Dedifferentiated amniotic fluid mesenchymal stem cell (primary cell): Measurements from ENCODE around the gene HAUS3.

ENCODE experiments used
- DNase-seq: peaks from one replicate; pipeline ENCODE4 v3.0.0-alpha.2; 2016; ENCODE audit errors: extremely low spot score

The HAUS3 gene

DNA sequence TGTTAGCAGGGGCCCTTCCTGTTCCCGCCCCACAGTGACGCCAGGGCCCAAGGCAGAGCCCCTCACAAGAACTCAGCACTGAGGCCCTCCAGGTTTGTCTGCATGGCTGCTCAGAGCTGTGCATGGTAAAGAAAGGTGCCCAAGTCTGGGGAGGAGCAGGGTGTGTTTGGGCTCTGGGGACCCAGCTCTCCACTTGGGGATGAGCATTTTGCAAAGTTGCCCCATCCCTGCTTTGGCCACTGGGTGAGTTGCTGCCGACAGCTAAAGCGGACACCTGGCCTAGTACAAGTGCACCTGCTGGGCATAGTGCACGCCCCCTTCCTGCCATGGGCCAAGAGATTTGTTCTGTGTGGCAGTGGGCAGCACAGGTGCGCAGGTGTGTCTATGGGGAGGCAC lies 22.0 kb upstream of the HAUS3 start:
- no peak for DNase-seq

DNA sequence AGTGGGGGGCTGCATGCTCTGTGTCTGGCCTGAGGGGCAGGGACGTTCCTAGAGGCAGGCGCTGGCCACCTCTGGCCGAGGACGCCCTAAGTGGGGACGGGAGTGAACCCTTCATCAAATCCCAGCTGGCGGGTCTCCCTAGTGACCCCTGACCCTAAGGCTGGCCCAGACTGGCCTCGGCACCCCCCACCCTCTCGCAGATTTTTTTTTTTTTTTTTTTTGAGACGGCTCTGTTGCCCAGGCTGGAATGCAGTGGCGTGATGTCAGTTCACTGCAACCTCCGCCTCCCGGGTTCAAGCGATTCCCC lies 21.0 kb upstream of the HAUS3 start:
- no peak for DNase-seq

DNA sequence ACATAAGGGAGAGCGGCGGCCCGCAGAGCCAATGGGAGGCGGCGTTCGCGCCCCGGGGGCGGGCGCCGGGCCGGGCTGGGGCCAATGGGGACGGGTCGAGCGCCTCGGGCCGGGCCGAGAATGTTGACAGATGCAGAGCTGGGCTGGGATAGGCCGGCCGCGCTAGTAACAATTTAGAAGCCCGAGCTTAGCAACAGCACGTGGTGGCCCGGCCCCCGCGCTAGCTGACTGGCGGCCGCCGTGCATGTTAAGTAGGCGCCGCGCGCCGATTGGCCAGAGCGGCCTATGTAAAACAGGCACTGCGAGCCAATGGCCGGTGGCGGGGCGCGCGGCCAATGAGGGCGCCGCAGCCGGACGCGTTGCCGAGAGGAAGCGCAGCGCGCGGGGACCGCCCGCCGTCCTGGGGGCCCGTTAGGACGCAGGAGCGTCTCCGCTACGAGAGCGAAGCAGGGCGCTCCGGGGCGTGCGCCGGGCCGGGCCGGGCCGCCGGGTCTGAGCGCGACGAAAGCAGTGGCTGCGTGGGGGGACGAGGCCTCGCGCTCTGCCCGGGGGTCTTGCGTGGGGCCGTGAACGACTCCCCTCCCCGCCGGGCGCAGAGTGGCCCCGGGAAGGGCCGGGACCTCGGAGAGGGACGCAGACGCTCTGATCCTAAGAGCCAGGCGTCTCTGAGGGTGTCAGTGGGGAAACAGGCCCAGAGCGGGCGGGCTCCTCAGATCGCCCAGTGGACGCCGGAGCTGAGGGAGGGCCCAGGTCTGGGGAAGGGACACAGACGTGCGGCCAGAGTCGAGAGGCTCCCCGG lies 20.4 kb upstream of the HAUS3 start:
- peak; percentile 99 for DNase-seq

DNA sequence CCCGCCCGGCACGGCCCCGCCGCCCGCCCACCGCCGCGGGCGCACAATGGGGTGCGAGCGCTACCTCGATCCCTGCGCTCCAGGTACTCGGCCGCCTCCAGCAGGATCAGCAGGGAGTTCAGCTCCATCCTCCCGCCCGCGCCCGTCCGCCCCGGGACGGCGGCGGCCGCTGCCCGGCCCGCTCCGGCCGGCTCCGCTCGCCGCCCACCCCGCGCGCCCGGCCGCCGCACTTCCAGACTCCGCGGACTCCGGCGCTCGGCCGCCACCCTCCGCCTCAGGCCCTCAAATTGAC lies 19.9 kb upstream of the HAUS3 start, which contains the start of gene MXD4:
Gene MXD4, minus strand, starts transcription at position 257 of the 292 bp plus-strand sequence. Its CDS starts 129 bp downstream, at position 128.
- DNase-seq: no peak

DNA sequence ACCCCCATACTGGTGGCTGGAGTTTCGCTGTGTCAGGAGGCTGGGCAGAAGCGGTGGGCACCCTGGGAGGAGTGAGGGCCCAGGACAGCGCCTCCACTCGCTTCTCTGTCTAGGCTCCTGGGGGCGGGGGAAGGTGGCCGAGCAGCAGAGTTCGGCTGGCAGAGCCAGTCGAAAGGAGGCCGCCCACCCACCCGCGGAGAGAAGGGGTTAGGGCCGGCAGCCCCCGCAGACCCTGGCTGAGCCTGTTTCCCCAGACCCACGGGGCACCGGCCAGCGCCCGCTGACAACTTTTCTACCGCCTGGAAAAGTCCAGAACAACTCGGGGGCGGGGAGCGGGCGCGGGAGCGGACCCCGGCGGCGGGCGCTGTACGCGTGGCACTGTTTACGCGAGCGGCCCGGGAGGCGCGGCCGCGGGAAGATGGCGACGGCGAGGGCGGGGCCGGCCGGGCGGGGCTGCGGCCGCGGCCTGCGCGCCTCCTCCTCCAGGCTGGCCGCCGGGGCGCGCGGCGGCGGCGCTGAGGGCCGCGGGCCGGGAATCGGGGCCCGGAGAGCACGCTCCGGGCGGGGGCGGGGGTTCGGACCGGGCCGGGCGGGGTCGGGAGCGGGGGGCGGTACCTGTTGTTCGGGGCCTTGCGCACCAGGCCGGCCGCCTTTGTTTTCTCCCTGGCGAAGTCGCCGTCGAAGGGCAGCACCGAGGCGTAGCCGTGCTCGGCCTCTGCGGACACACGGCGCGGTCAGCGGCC lies 19.4 kb upstream of the HAUS3 start:
- peak; percentile 22 for DNase-seq

DNA sequence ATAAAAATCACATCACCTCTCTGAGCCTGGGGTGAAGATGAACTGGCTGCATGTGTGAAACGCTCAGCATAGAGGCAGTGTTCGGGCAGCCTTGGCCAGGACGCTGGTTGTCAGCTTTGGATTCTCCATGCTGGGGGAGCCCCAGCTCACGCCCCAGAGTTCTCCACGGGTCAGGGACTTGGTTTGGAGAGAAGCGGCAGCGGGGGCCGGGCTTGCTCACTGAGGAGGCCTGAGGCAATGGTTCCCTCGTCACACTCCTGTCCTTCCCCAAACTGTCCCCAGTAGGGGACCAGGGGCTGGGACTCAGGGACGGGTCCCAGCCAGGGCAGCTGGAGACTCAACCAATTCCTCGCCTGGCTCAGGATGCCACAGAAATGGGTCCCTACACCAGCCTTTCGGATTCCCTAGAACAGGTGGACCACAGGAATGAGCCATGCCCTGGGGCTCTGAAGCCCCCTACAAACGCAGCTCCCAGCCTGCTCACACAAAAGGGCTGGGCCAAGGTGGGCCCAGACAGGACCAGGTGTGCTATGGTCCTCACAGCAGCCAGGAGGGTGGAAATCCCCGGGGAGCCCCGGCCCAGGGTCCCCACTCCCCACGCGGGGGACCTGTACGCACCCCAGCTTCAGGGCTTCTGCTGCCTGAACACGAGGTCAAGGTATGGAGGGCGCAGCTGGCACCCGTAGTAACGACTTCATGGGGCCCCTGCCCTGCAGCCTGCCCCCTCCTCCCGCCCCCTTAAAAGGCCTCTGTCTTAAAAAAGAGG lies 18.6 kb upstream of the HAUS3 start:
- no peak for DNase-seq

DNA sequence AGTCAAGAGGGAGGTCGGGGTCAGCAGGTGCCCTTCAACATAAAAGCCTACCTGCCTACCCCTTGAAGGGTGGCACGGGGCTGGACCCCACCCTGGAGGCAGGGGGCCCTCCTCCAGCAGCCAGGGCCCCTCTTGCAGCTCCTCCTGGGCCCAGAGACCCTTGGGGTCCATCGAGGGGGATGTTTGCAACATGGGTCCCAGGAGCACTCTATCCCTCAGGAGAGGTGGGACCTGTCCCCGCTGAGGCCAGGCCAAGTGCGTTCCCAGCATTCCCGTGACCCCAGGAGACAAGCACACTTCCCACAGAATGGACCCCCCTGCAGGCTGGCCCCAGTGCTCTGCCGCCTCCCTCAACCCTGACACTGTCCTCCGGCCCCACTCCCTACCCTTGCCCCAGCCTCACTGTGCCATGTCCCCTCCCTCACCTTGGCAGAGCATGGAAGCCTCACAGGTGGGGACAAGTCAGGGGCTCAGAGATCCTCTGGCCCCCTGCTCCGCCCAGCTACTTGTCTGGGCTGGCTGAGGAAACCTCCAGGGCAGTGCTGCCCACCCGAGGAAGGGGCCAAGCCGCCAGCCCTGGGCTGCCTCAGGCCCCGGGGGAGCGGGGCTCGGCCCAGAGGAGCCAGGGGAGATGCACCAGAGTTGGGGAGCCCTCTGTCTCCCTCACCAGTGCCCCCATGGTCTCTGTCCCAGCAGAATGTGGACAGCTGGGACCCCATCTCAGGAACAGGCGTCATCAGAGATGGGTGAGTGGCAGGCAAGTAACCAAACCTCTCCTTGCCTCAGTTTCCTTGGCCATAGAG lies 17.8 kb upstream of the HAUS3 start:
- no peak for DNase-seq

DNA sequence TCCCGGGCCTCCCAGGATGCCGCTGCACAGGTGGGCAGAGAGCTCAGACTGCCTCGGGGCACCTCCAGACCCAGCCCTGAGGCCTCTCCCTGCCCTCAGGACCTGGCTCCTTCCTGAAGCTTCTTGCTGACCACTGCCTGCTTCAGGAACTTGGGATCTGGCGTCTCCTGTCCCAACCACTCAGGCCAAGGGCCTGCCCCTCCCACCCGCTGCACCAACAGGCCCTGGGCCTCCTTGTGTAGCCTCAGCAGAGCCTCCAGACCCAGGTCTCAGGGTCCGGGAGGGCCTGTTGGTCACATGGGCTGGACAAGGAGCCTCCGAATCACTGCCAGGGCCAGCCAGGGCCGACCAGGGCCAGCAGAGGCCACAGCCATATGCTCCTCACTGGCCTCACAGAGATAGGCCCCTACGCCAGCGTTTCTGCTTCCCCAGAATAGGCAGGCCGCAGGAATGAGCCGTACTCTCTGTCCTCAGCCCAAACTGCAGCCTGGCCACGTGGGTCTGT lies 17.2 kb upstream of the HAUS3 start:
- DNase-seq: no peak

DNA sequence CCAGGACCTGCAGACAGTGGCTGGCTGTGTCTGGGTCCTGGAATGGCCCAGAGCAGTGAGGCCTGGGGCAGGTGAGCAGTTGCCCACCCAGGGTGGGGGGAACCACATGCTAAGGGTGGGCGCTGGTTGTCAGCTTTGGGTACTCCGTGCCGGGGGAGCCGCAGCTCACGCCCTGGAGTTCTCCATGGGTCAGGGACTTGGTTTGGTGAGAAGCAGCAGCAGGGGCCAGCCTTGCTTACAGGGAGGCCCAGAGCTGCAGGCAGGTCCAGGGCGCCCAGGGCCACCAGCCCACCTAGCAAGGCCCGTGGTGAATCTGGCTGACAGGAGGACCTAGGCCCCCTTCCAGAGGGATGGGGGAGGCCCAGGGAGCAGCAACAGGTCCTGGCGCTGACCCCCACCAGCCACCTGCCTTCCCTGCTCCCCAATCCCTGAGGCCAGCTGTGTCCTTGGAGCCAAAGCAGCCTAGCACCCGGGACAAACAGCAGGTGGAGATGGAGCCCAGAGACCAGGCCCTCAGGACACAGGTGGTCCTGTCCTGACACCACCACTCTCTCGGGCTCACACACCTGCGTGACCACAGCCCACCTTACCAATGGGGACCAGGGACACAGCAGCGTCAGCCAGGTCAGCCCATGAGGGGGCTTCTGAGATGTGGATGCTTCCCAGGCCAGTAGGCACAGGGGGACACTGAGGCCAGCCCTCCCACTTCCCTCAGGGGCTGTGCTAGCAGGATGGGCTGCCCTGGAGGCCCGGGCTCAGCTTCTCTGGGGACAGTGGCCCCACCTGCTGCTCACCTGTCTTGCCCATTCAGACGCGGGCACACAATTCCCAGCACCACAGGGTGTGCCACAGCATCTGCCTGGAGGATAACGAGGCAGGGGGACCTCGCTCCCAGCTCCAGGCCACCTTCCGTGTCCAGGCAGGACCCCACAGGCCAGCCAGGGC lies 16.4 kb upstream of the HAUS3 start:
- DNase-seq: no peak

DNA sequence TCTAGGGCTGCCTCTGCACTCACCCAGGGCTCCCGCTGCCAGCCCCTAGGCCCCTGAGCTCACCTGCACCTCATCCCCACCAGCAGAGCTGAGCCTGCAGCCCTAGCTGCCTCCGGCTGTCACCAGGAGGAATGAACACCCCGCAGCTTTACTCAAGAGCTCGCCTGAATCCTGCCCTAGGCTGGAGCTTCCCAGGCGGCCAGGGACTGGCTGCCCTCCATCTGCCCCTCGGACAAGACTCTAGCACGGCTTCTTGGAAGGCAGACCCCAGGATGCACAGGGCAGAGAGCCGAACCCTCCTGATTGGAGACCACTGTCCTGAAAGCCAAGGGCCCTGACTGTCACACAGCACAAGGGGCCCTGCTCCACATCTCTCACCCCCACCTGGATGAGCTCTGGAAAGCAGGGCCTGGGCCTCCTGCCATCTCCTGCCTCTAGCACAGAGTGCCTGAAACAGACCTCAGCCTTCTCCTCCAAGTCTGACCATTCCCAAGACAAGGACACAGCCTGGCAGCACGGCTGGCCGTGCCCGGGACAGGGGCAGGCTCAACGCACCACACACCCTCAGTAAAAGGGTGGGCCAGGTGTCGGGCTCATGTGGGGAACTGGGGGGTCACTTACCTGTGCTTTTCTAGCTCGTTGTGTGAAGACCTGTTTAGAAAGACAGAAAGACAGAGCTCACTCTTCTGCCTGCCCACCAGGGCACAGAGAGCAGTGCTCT lies 15.6 kb upstream of the HAUS3 start:
- DNase-seq: no peak

DNA sequence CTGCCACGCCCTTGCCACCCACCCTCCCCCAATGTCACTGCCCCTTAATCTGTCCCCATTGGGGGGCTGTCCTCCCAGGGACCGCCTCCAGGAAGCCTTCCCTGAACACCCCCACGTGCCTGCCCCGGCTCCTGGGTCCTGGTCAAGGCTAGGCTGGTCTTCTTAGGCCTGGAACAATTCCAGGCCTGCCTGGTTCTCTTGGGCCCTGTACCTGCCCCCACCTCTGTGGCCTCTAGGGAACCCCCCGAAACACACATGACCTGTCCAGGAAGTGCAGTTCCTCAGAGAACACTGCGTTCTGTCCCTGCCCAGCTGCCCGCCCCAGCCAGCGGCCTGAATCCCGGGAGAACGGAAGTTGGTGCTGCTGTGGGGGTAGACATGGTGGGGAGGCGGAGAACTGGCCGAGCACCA lies 14.9 kb upstream of the HAUS3 start:
- DNase-seq: no peak

DNA sequence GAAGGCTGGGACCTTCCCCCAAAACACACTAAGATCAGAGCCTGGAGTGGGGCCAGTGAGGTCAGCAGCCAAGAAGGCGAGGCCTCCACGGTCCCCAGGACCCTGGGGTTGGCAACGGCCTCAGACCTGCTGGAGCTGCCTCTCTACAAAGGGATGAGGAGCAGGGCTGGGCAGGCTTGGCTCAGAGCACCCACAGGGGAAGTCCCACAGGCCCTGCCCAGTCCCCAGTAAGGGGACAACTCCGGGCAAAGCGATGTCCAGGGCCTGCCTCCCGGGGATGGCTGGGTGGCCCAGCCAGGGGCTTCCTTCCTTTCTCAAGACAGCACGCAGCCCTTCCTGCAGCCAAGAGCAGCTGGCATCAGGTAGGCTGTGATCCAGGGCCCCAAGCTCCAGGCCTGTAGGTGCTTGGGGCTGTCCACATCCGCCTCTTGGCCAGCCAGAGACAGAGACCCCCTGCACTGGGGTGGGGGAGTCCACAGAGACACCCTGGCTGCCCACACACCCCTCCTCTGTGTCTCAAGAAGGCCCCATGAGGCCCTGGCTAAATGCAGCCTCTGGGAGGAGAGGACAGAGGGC lies 14.3 kb upstream of the HAUS3 start:
- no peak for DNase-seq

DNA sequence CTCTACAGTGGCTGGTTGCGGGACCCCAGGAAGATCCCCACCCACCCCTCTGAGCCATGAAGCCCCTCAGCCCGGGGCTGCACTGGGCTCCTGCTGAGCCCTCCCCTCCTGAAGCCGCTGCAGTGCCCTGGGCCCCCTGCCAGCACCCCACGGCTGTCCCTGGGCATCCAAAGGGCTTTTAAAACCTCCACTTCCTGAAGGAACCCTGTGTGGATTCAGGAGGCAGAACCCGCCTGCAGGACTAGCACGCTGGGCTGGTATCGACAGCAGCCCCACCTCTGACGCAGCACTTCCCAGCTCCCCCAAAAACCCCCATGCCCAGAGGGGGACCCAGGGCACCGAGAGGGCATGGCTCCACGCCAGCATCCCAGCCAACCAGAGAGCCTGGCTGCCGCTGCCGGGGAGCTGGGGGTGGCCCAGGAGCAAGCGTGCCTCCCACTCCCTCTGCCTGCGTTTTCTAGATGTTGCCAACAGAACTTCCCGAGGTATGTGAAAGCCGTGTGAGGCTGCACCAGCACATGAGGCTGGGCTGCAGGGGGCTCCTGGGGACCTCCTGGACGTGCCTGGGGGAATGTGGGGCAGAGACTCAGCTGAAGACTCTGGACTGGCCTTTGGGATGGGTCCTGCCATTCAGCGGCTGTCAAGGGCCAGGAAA lies 13.7 kb upstream of the HAUS3 start:
- no peak for DNase-seq

DNA sequence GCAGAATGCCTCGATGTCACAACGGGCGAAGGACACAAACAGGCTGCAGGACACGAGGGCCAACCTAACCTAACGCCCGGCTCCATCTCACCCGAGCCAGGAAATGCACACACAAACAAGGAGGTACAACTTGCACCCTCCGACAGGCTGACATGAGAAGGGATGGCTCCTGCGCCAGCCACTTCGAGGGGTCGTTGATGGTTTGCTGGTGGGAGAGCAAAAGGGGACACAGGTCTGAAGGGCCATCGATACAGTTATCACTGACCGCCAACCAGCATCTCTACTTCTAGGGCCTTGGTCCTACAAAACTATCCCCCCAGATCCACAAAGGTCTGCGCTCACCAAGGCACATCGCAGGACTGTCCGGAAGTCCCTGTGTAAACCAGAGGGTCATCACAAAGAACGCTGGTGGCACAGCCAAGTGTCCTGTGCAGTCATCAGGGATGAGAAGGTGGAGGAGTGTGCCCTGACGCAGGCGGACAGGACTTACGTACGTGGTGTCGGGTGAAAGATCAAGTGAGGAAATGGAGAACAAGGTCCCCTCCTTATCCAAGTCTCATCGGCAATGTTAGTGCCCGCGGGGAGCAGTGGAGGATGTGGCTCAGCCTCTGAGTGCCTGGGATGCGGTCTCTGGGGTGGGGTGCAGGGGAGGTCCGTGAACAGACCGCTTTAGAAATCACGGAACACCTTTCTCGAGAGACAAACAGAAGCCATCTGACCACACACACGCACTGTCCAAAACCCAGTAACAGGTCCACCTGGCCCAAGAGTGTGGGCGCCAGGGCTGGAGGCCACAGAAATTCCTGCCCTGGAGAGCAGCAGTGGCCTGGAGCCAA lies 13.0 kb upstream of the HAUS3 start:
- no peak for DNase-seq

DNA sequence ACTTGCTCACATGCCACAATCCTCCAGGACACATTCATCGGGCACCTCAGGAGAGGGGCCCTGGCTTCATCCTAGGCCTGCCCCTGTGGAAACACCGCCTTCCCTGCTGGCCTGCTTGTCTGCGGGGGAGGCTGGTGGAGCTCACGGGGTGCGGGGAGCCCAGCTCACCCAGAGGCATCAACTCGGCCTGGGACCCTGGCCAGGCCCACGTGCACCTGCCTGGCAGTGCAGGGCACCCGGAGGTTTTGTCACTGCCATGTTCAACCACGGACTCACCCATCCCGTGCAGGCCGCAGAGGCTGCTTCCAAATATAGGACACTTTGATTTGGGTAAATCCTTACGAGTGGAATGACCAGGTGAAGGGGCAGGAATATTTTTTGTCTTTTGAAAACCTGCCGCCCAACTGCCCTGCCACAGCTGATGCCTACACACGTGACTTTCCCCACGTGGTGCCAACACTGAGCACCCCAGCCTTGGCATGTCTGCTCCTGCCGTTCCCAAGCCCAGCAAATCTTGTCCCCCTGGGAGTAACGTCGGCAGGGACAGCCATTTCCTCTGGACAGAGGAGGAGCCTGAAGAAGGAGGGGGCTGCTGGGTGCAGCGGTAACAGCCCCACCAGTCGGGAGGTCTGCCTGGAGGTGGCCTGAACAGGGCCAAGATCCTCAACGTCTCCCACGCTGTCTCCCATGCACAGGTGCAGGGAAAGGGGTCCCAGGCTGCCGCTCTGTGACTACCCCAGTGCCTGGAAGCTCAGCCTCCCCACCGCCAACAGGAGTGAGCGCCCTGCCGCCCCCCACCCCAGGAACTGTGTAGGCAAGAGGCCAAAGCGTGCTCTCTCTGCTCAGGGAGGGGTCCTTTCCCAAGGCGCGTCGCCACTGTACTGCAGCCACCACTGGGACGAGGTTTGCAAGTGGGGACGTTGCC lies 11.5 kb upstream of the HAUS3 start:
- no peak for DNase-seq

DNA sequence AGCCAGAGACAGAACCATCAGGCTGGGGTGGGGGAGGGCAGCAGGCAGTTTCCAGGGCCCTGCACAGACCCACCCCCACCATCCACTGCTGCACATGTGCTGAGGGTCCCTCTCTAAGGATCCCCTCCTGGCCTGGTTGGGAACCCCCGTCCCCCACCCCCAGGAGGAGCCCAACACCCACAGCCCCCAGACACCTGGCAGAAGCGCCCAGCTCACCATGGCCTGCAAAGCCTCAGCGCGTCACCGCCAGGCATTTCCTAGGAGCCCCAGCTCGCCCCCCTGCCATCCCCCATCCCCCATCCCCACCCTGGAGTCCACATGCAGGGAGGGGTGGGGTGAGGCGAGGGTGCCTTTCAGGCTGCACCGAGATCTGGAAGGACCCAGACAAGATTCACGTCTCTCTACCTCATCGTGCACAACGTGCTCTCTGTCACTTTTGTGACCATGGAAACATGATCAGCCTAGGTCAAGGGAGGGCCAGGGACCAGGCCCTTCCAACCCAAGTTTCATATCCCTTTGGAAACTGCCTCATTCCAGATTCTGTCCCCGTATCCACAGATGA lies 10.7 kb upstream of the HAUS3 start:
- DNase-seq: no peak
